Endothelial cell (in vitro differentiated cells): ENCODE measurements around the gene PSORS1C1. TPM values are rescaled to one million over a fixed set of nuclear protein-coding genes. Genes with fewer than 3 reads are reported as not detected.

Source experiments
- DNase-seq: peaks from one replicate; pipeline ENCODE4 v3.0.0; 2021; ENCODE audit warnings: low spot score
- H3K27ac Mint-ChIP-seq: one replicate; pipeline ENCODE4 v1.8.0; 2021; ENCODE audit warnings: mixed read lengths, inconsistent platforms; ENCODE audit not compliant: unreplicated experiment
- H3K27me3 Mint-ChIP-seq: one replicate; pipeline ENCODE4 v1.8.0; 2021; ENCODE audit warnings: mild to moderate bottlenecking, moderate library complexity, mixed read lengths, inconsistent platforms; ENCODE audit not compliant: unreplicated experiment
- H3K36me3 Mint-ChIP-seq: one replicate; pipeline ENCODE4 v1.8.0; 2021; ENCODE audit warnings: mild to moderate bottlenecking, low read depth, mixed read lengths, inconsistent platforms; ENCODE audit not compliant: unreplicated experiment
- H3K4me1 Mint-ChIP-seq: one replicate; pipeline ENCODE4 v1.8.0; 2021; ENCODE audit warnings: mild to moderate bottlenecking, mixed read lengths, inconsistent platforms; ENCODE audit not compliant: unreplicated experiment
- H3K4me3 Mint-ChIP-seq: one replicate; pipeline ENCODE4 v1.8.0; 2021; ENCODE audit warnings: mild to moderate bottlenecking, mixed read lengths, inconsistent platforms; ENCODE audit not compliant: unreplicated experiment
- H3K9me3 Mint-ChIP-seq: one replicate; pipeline ENCODE4 v1.8.0; 2021; ENCODE audit warnings: mixed read lengths, inconsistent platforms; ENCODE audit not compliant: unreplicated experiment
- total RNA-seq: library from RNA; stranded (reverse); fragmentation: NEBNext Ultra II Directional; extraction: Animal tissue kit (Norgen Biotek cat#: 25700); gene quantifications from one replicate; pipeline ENCODE4 v1.2.1, GENCODE V29; 2021; ENCODE audit not compliant: unreplicated experiment
- TF ChIP-seq, protein P1 (sequence below): fragments of 200-600 bp; sonication (generic); IDR thresholded peaks from one replicate; pipeline ENCODE4 v1.5.0; 2021; ENCODE audit warnings: antibody characterized with exemption; ENCODE audit not compliant: unreplicated experiment

The PSORS1C1 gene
- total RNA-seq, 1 donor from 2014 or later = 0.54 TPM

DNA sequence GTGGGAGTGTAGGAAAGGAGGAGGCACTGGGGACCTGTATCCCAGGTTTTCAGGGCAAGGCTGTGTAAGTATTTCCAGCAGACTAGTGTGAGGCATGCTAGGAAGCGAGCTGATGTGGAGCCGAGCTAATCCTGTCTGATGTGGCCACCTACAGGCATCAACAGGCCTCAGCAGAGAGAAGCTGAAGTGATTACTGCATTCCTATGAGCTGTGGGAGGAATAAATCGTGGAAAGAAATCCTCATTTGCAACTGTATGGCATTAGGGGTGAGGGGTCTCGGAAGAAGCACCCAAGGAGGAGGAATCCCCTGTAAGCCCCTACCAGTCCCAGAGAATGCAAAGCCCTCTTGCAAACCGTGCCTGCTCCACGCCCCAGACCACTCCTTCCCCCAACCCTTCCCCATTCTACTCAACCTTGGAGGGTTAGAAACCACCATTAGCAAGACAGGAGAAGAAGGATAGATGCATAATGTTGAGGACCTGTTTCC lies 43.8 kb upstream of the PSORS1C1 start:
- Mint-ChIP-seq H3K4me1 (no peaks in the 10 kb centered on the region), H3K36me3 (no peaks in the 10 kb centered on the region), H3K27ac (no peak overlapping the region), H3K27me3 (no peaks in the 10 kb centered on the region), H3K4me3 (no peak overlapping the region), H3K9me3 (no peaks in the 10 kb centered on the region)
- TF ChIP-seq, protein P1, sequence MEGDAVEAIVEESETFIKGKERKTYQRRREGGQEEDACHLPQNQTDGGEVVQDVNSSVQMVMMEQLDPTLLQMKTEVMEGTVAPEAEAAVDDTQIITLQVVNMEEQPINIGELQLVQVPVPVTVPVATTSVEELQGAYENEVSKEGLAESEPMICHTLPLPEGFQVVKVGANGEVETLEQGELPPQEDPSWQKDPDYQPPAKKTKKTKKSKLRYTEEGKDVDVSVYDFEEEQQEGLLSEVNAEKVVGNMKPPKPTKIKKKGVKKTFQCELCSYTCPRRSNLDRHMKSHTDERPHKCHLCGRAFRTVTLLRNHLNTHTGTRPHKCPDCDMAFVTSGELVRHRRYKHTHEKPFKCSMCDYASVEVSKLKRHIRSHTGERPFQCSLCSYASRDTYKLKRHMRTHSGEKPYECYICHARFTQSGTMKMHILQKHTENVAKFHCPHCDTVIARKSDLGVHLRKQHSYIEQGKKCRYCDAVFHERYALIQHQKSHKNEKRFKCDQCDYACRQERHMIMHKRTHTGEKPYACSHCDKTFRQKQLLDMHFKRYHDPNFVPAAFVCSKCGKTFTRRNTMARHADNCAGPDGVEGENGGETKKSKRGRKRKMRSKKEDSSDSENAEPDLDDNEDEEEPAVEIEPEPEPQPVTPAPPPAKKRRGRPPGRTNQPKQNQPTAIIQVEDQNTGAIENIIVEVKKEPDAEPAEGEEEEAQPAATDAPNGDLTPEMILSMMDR = no peak
- DNase-seq = peak; percentile 26

DNA sequence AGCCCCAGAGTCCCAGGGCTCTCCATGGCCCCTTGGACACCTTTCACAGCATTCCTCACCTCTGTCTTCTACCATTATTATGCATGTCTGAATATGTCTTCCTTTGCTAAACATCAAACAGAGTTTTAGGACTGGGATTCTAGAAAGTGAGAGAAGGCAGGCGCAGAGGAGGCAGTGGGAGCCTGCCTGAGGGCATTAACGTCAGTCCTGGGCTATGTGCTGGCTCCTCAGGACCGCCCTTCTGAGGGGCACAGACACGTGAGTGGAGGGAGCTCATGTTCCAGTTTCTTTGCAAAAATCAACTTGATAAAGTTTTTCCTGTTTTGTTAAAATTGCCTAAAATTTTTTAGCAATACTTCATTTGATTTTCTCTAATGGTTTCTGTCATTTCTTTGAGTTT lies 40.2 kb upstream of the PSORS1C1 start:
- Mint-ChIP-seq H3K27ac (no peak overlapping the region), H3K4me1 (no peaks in the 10 kb centered on the region), H3K36me3 (no peaks in the 10 kb centered on the region), H3K4me3 (no peak overlapping the region), H3K9me3 (no peaks in the 10 kb centered on the region), H3K27me3 (no peaks in the 10 kb centered on the region)
- no peak for DNase-seq
- TF ChIP-seq, protein P1 = no peak

DNA sequence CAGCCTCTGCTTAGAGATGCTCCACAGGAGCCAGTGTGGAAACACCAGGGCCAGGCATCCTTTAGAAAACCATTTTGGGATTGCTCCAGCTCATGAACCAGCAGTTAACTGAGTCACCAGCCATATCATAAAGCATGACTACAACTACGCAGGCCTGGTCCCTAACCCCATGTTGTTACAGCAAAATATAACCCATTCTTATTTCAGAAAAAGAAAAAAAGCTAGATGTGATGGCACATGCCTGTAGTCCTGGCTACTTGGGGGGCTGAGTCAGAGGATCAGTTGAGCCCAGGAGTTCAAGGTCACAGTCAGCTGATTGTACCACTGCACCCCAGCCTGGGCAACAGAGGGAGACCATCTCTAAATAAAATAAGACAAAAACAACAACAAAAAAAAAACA lies 39.1 kb upstream of the PSORS1C1 start:
- H3K27ac Mint-ChIP-seq = no peak overlapping the region
- DNase-seq = no peak

DNA sequence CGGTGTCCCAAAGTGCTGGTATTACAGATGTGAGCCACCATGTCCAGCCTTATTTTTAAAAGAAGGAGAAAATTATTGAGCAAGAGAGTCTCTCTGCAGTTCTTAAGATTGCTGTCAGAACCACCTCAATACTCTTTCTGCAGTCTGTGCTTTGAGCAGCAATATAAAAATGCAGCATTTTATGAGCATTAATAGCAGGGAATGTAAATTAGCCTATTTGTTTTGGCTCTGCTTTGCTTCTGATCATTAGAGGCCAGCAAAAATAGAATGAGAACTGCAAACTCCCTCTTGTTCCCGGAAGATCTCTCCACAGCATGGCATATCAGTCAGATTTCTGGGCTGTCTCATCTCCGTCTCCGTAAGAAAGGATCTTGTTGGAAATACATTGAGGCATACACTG lies 38.0 kb upstream of the PSORS1C1 start:
- no peak overlapping the region for H3K4me3 Mint-ChIP-seq
- no peak for DNase-seq
- no peak overlapping the region for H3K27ac Mint-ChIP-seq
- TF ChIP-seq, protein P1 = no peak
- H3K36me3 Mint-ChIP-seq = no peaks in the 10 kb centered on the region
- no peaks in the 10 kb centered on the region for H3K4me1 Mint-ChIP-seq
- H3K27me3 Mint-ChIP-seq = no peaks in the 10 kb centered on the region
- H3K9me3 Mint-ChIP-seq = no peaks in the 10 kb centered on the region

More for the DNA sequence above, 39.1 kb upstream of the PSORS1C1 start:
- Mint-ChIP-seq H3K9me3 (no peaks in the 10 kb centered on the region), H3K4me1 (no peaks in the 10 kb centered on the region), H3K4me3 (no peak overlapping the region), H3K27me3 (no peaks in the 10 kb centered on the region), H3K36me3 (no peaks in the 10 kb centered on the region)
- TF ChIP-seq, protein P1 = no peak

DNA sequence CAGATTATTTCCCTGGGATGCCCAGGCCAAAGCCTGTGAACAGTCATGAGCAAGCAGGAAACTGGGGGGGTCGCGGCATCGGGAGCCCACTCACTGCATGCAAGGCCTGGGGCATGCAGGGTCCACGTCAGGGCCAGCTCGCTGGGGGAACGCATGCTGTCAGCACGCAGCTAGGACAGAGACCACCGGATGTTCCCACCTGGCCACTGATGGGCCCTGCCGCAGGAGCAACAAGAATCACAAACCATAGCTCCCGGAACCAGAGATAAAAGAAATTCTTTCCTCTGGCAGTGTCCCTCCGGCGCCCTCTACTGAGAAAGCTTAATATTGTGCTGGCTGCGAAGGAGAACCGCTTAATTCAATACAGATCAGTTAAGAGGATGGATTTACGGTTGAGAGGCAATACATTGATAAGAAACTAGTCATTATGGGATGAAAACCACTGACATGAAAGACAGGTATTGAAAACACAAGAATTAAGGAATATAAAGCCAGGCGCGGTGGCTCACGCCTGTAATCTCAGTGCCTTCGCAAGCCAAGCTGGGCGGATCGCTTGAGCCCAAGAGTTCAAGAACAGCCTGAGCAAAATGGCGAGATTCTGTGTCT lies 34.8 kb upstream of the PSORS1C1 start:
- no peak overlapping the region for H3K27ac Mint-ChIP-seq
- no peaks in the 10 kb centered on the region for H3K4me1 Mint-ChIP-seq
- no peaks in the 10 kb centered on the region for H3K9me3 Mint-ChIP-seq
- H3K27me3 Mint-ChIP-seq = no peaks in the 10 kb centered on the region
- TF ChIP-seq, protein P1 = peak; percentile 23
- H3K36me3 Mint-ChIP-seq = no peaks in the 10 kb centered on the region
- H3K4me3 Mint-ChIP-seq = no peak overlapping the region
- DNase-seq = peak; percentile 65
